Measurements from ENCODE around the gene STXBP5.

The STXBP5 gene

DNA sequence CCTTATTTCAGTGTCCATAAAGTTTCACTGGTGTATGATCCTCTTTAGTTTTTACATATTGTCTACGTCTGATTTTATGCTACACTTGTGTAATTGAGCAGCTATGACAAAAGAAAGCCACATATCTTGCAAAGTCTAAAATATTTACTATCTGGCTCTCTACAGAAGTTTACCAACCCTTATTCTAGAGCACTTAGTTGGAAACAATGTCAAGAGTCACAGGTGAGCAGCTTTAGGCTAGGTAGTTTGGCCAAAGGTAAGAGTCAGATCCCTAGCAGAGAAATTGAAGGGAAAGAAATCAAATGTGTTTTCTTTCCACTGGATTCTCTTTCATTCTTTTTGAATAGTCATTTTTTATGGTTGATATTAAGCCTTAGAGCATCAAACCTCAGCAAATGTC lies 34.7 kb upstream of the STXBP5 start:
- no peak overlapping the region for H3K4me3 ChIP-seq (ENCODE audit: low read depth, low read length)
- ChIA-PET POLR2A (no interaction called here), CTCF (interaction anchor here (0.6 to 1.1 kb wide), 4 partner anchors 13 to 350 kb away, joined by 3 to 5 read pairs (median 4); no protein-coding TSS in a partner anchor)
- no peaks in the 10 kb centered on the region for H3K36me3 ChIP-seq (ENCODE audit: control insufficient read depth in 2 of 2, insufficient read depth in 1 of 2, low read length in 2 of 2)
- no peaks in the 10 kb centered on the region for H3K9me3 ChIP-seq (ENCODE audit: control insufficient read depth, insufficient read depth, low read depth, low read length)
- H3K4me1 ChIP-seq (ENCODE audit: control insufficient read depth, insufficient read depth, low read length), result no peaks in the 10 kb centered on the region
- TF ChIP-seq ZNF10 (tag by site-specific recombination; IDR thresholded peaks at IDR 0.05) (no peak), ZFP41 (tag by site-specific recombination; IDR thresholded peaks at IDR 0.05; ENCODE audit: borderline replicate concordance) (no peak), ZNF121 (tag by site-specific recombination; IDR thresholded peaks at IDR 0.05) (no peak), ZNF624 (tag by site-specific recombination; IDR thresholded peaks at IDR 0.05) (no peak), ZNF776 (tag by site-specific recombination; IDR thresholded peaks at IDR 0.05; ENCODE audit: borderline replicate concordance) (no peak)
- TF ChIP-seq, protein P1, sequence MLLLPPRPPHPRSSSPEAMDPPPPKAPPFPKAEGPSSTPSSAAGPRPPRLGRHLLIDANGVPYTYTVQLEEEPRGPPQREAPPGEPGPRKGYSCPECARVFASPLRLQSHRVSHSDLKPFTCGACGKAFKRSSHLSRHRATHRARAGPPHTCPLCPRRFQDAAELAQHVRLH (tag by site-specific recombination; IDR thresholded peaks at IDR 0.05), result no peak
- TF ChIP-seq, protein P2, sequence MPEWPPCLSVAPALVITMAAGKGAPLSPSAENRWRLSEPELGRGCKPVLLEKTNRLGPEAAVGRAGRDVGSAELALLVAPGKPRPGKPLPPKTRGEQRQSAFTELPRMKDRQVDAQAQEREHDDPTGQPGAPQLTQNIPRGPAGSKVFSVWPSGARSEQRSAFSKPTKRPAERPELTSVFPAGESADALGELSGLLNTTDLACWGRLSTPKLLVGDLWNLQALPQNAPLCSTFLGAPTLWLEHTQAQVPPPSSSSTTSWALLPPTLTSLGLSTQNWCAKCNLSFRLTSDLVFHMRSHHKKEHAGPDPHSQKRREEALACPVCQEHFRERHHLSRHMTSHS (tag by site-specific recombination; IDR thresholded peaks at IDR 0.05), result no peak
- H3K27ac ChIP-seq (ENCODE audit: extremely low read depth, low read depth, low read length), result no peak overlapping the region

DNA sequence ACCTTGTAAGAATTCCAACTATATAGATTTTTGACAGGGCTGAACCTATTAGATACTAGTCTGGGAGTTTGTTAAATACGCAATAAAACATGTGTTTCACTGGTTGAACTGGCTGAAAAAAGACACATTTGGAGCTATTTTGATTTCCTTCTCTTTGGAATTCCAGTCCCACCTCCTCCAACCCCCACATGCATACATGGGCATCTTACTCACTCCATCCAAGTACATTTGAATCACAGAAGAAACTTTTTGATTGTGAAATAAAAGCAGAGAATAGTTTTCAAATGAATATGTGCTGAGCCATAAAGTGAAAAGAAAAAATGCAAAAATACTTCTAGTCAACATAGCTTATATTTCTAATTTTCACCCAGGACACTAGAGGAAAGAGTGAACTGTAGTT lies 33.9 kb upstream of the STXBP5 start:
- Histone ChIP-seq H3K9me3 (ENCODE audit: control insufficient read depth, insufficient read depth, low read depth, low read length) (no peaks in the 10 kb centered on the region), H3K4me3 (ENCODE audit: low read depth, low read length) (no peak overlapping the region), H3K27ac (ENCODE audit: extremely low read depth, low read depth, low read length) (no peak overlapping the region), H3K36me3 (ENCODE audit: control insufficient read depth in 2 of 2, insufficient read depth in 1 of 2, low read length in 2 of 2) (no peaks in the 10 kb centered on the region), H3K4me1 (ENCODE audit: control insufficient read depth, insufficient read depth, low read length) (no peaks in the 10 kb centered on the region)
- TF ChIP-seq TRIM28 (IDR thresholded peaks at IDR 0.05; ENCODE audit: borderline replicate concordance, low read length), result no peak
- TF ChIP-seq, protein P3, sequence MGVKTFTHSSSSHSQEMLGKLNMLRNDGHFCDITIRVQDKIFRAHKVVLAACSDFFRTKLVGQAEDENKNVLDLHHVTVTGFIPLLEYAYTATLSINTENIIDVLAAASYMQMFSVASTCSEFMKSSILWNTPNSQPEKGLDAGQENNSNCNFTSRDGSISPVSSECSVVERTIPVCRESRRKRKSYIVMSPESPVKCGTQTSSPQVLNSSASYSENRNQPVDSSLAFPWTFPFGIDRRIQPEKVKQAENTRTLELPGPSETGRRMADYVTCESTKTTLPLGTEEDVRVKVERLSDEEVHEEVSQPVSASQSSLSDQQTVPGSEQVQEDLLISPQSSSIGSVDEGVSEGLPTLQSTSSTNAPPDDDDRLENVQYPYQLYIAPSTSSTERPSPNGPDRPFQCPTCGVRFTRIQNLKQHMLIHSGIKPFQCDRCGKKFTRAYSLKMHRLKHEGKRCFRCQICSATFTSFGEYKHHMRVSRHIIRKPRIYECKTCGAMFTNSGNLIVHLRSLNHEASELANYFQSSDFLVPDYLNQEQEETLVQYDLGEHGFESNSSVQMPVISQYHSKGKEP (tag by site-specific recombination; IDR thresholded peaks at IDR 0.05), result no peak
- TF ChIP-seq, protein P4, sequence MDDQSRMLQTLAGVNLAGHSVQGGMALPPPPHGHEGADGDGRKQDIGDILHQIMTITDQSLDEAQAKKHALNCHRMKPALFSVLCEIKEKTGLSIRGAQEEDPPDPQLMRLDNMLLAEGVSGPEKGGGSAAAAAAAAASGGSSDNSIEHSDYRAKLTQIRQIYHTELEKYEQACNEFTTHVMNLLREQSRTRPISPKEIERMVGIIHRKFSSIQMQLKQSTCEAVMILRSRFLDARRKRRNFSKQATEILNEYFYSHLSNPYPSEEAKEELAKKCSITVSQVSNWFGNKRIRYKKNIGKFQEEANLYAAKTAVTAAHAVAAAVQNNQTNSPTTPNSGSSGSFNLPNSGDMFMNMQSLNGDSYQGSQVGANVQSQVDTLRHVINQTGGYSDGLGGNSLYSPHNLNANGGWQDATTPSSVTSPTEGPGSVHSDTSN (CRISPR knock-in tag; IDR thresholded peaks at IDR 0.05), result no peak
- TF ChIP-seq ZNF214 (tag by site-specific recombination; IDR thresholded peaks at IDR 0.05; ENCODE audit: borderline replicate concordance), result no peak
- no peak for TF ChIP-seq ZFP37 (tag by site-specific recombination; IDR thresholded peaks at IDR 0.05)
- no peak for TF ChIP-seq ZNF600 (tag by site-specific recombination; IDR thresholded peaks at IDR 0.05)
- no peak for TF ChIP-seq ZNF747 (tag by site-specific recombination; IDR thresholded peaks at IDR 0.05)
- TF ChIP-seq ZFP69B (tag by site-specific recombination; IDR thresholded peaks at IDR 0.05), result no peak
- TF ChIP-seq, protein P5, sequence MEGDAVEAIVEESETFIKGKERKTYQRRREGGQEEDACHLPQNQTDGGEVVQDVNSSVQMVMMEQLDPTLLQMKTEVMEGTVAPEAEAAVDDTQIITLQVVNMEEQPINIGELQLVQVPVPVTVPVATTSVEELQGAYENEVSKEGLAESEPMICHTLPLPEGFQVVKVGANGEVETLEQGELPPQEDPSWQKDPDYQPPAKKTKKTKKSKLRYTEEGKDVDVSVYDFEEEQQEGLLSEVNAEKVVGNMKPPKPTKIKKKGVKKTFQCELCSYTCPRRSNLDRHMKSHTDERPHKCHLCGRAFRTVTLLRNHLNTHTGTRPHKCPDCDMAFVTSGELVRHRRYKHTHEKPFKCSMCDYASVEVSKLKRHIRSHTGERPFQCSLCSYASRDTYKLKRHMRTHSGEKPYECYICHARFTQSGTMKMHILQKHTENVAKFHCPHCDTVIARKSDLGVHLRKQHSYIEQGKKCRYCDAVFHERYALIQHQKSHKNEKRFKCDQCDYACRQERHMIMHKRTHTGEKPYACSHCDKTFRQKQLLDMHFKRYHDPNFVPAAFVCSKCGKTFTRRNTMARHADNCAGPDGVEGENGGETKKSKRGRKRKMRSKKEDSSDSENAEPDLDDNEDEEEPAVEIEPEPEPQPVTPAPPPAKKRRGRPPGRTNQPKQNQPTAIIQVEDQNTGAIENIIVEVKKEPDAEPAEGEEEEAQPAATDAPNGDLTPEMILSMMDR (tag by site-specific recombination; IDR thresholded peaks at IDR 0.05), result no peak
- no peak for TF ChIP-seq ZNF202 (tag by site-specific recombination; IDR thresholded peaks at IDR 0.05; ENCODE audit: borderline replicate concordance)
- TF ChIP-seq KLF1 (tag by site-specific recombination; IDR thresholded peaks at IDR 0.05), result no peak
- TF ChIP-seq, protein P6, sequence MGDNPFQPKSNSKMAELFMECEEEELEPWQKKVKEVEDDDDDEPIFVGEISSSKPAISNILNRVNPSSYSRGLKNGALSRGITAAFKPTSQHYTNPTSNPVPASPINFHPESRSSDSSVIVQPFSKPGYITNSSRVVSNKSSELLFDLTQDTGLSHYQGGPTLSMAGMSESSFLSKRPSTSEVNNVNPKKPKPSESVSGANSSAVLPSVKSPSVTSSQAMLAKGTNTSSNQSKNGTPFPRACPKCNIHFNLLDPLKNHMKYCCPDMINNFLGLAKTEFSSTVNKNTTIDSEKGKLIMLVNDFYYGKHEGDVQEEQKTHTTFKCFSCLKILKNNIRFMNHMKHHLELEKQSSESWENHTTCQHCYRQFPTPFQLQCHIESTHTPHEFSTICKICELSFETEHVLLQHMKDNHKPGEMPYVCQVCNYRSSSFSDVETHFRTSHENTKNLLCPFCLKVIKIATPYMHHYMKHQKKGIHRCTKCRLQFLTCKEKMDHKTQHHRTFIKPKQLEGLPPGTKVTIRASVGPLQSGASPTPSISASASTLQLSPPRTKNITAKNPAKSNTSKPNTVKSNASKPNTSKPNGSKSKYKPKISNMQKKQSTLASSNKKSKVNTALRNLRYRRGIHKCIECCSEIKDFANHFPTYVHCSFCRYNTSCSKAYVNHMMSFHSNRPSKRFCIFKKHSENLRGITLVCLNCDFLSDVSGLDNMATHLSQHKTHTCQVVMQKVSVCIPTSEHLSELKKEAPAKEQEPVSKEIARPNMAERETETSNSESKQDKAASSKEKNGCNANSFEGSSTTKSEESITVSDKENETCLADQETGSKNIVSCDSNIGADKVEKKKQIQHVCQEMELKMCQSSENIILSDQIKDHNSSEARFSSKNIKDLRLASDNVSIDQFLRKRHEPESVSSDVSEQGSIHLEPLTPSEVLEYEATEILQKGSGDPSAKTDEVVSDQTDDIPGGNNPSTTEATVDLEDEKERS (tag by site-specific recombination; IDR thresholded peaks at IDR 0.05), result no peak
- TF ChIP-seq ZNF596 (tag by site-specific recombination; IDR thresholded peaks at IDR 0.05), result no peak
- TF ChIP-seq, protein P7, sequence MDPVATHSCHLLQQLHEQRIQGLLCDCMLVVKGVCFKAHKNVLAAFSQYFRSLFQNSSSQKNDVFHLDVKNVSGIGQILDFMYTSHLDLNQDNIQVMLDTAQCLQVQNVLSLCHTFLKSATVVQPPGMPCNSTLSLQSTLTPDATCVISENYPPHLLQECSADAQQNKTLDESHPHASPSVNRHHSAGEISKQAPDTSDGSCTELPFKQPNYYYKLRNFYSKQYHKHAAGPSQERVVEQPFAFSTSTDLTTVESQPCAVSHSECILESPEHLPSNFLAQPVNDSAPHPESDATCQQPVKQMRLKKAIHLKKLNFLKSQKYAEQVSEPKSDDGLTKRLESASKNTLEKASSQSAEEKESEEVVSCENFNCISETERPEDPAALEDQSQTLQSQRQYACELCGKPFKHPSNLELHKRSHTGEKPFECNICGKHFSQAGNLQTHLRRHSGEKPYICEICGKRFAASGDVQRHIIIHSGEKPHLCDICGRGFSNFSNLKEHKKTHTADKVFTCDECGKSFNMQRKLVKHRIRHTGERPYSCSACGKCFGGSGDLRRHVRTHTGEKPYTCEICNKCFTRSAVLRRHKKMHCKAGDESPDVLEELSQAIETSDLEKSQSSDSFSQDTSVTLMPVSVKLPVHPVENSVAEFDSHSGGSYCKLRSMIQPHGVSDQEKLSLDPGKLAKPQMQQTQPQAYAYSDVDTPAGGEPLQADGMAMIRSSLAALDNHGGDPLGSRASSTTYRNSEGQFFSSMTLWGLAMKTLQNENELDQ (tag by site-specific recombination; IDR thresholded peaks at IDR 0.05; ENCODE audit: low read depth), result no peak
- ChIA-PET POLR2A (no interaction called here), CTCF (interaction anchor here (0.6 to 1.0 kb wide), 3 partner anchors 12 to 37 kb away, joined by 3 to 7 read pairs (median 4); no protein-coding TSS in a partner anchor)

Measured in HEK293 (cell line).